ENCODE measurements around the gene SLC16A1. TPM values are rescaled to one million over a fixed set of nuclear protein-coding genes. Genes with fewer than 3 reads are reported as not detected.

SLC16A1 gene
- total and polyA plus RNA-seq, 2 donors = 19.4 to 28.6 TPM

DNA sequence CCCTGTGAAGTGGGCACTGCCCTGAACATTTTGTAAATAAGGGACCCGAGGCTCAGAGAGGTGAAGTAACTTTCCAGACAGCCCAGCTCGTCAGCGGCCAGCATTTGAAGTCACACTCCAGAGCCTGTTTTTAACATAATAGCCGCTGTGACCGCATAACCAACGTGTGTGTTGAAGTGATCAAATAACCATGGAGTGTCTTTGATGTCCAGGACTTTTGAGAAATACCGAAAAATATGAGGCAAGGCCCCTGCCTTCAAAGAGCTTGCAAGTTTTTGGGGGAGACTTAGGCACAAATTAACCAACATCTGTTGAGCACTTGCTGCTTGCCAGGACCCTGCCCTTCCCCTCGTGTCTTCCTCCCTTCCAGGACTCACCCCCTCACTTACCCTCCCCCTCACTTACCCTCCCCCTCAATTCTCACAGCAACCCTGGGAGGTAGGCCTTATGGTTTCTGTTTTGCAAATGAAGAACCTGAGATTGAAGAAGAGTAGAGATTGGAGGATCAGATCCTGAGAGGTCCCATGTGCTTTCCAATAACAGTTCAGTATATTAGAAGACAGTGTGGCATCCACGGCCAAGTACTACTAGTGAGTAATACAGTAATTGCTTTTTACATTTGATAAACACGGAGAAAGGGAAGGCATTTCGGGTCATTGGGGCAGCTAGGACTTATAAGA lies 1.3 kb upstream of the SLC16A1 start:
- peaks cover 0 to 4% of the 10 kb centered on the region in 2 donors for H3K9me3 ChIP-seq (ENCODE audit: control insufficient read depth in 2 of 2, insufficient read depth in 1 of 2, low read length in 1 of 2)
- WGBS = 53% methylated on average over 11 of the region's 11 CpGs
- H3K4me3 ChIP-seq (ENCODE audit: low read length in 2 of 2) = peak overlapping the region; percentile 86 to 94
- peak in 8 of 9 donors; percentile 33 to 75 (median 48) for DNase-seq (ENCODE audit: low read depth in 6 of 9, low spot score in 9 of 9)
- peak overlapping the region; percentile 3 to 82 for H3K27ac ChIP-seq (ENCODE audit: low read depth in 1 of 2, low read length in 1 of 2)
- no peaks in the 10 kb centered on the region for H3K27me3 ChIP-seq (ENCODE audit: control insufficient read depth in 2 of 2, insufficient read depth in 1 of 2, low read length in 1 of 2)
- H3K4me1 ChIP-seq (ENCODE audit: control insufficient read depth in 2 of 2, insufficient read depth in 2 of 2, low read length in 2 of 2) = peaks cover 5 to 14% of the 10 kb centered on the region in 2 donors
- no peaks in the 10 kb centered on the region for H3K36me3 ChIP-seq (ENCODE audit: control insufficient read depth in 2 of 2, insufficient read depth in 2 of 2, low read length in 1 of 2)

DNA sequence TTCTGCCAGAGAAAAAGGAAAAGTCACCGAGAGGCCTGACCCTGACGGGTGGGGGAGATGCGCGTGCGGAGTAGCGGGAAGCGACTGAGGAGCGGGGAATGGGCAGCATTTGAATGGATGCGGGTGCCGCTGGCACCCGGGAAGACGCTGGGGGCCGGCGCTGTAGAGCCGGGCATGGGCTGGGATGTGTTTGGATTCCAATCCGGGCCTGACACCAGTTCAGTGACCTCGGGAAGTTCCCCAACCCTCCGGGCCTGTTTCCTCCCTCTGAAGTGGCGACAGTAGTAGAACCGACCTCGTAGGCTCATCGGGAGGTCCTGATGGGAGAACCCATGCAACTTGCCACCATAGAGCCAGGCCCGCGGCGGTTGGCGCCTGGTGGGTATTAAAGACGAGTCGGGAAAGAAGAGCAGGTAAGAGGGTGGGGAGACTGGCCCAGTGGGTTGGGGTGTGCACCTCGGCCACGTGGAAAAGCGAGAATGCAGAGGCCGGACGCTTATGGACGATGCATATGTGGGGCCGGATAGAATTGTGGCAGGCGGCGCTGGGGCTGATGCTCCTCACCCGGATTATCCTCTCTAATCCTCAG lies 642 bp upstream of the SLC16A1 start:
- Histone ChIP-seq H3K36me3 (ENCODE audit: control insufficient read depth in 2 of 2, insufficient read depth in 2 of 2, low read length in 1 of 2) (no peaks in the 10 kb centered on the region), H3K27ac (ENCODE audit: low read depth in 1 of 2, low read length in 1 of 2) (peak overlapping the region; percentile 82 to 89), H3K4me3 (ENCODE audit: low read length in 2 of 2) (peak overlapping the region; percentile 86 to 94), H3K9me3 (ENCODE audit: control insufficient read depth in 2 of 2, insufficient read depth in 1 of 2, low read length in 1 of 2) (peaks cover 0 to 4% of the 10 kb centered on the region in 2 donors), H3K27me3 (ENCODE audit: control insufficient read depth in 2 of 2, insufficient read depth in 1 of 2, low read length in 1 of 2) (no peaks in the 10 kb centered on the region), H3K4me1 (ENCODE audit: control insufficient read depth in 2 of 2, insufficient read depth in 2 of 2, low read length in 2 of 2) (peaks cover 5 to 14% of the 10 kb centered on the region in 2 donors)
- WGBS = 7% methylated on average over 38 of the region's 38 CpGs
- peak in 1 of 9 donors; percentile 15 for DNase-seq (ENCODE audit: low read depth in 6 of 9, low spot score in 9 of 9)

- H3K4me3 ChIP-seq (ENCODE audit: low read length in 2 of 2) = peak overlapping the region; percentile 86 to 94
- peak in 6 of 9 donors; percentile 19 to 61 (median 34) for DNase-seq (ENCODE audit: low read depth in 6 of 9, low spot score in 9 of 9)
Measured at GRCh38 chr1:112954945-112955772, 837 bp downstream of the SLC16A1 start.

GRCh38 chr1:112954017-112954650 lies 1.9 kb downstream of the SLC16A1 start:
- Histone ChIP-seq H3K36me3 (ENCODE audit: control insufficient read depth in 2 of 2, insufficient read depth in 2 of 2, low read length in 1 of 2) (no peaks in the 10 kb centered on the region), H3K4me1 (ENCODE audit: control insufficient read depth in 2 of 2, insufficient read depth in 2 of 2, low read length in 2 of 2) (peaks cover 5 to 14% of the 10 kb centered on the region in 2 donors), H3K27ac (ENCODE audit: low read depth in 1 of 2, low read length in 1 of 2) (no peak overlapping the region), H3K4me3 (ENCODE audit: low read length in 2 of 2) (peak overlapping the region in 1 of 2 donors; percentile 94), H3K27me3 (ENCODE audit: control insufficient read depth in 2 of 2, insufficient read depth in 1 of 2, low read length in 1 of 2) (no peaks in the 10 kb centered on the region), H3K9me3 (ENCODE audit: control insufficient read depth in 2 of 2, insufficient read depth in 1 of 2, low read length in 1 of 2) (peaks cover 0 to 4% of the 10 kb centered on the region in 2 donors)
- 95% methylated on average over 4 of the region's 4 CpGs for WGBS
- DNase-seq (ENCODE audit: low read depth in 6 of 9, low spot score in 9 of 9) = peak in 1 of 9 donors; percentile 2

More at GRCh38 chr1:112954945-112955772, 837 bp downstream of the SLC16A1 start:
- Histone ChIP-seq H3K27ac (ENCODE audit: low read depth in 1 of 2, low read length in 1 of 2) (peak overlapping the region; percentile 76 to 80), H3K4me1 (ENCODE audit: control insufficient read depth in 2 of 2, insufficient read depth in 2 of 2, low read length in 2 of 2) (peaks cover 5 to 14% of the 10 kb centered on the region in 2 donors), H3K27me3 (ENCODE audit: control insufficient read depth in 2 of 2, insufficient read depth in 1 of 2, low read length in 1 of 2) (no peaks in the 10 kb centered on the region), H3K36me3 (ENCODE audit: control insufficient read depth in 2 of 2, insufficient read depth in 2 of 2, low read length in 1 of 2) (no peaks in the 10 kb centered on the region), H3K9me3 (ENCODE audit: control insufficient read depth in 2 of 2, insufficient read depth in 1 of 2, low read length in 1 of 2) (peaks cover 0 to 4% of the 10 kb centered on the region in 2 donors)
- WGBS = 4% methylated on average over 29 of the region's 29 CpGs

- WGBS = 97% methylated on average over 1 of the region's 1 CpG
- H3K4me1 ChIP-seq (ENCODE audit: control insufficient read depth in 2 of 2, insufficient read depth in 2 of 2, low read length in 2 of 2) = no peaks in the 10 kb centered on the region
- H3K4me3 ChIP-seq (ENCODE audit: low read length in 2 of 2) = no peak overlapping the region
- DNase-seq (ENCODE audit: low read depth in 6 of 9, low spot score in 9 of 9) = no peak
- H3K27ac ChIP-seq (ENCODE audit: low read depth in 1 of 2, low read length in 1 of 2) = no peak overlapping the region
- no peaks in the 10 kb centered on the region for H3K36me3 ChIP-seq (ENCODE audit: control insufficient read depth in 2 of 2, insufficient read depth in 2 of 2, low read length in 1 of 2)
- H3K27me3 ChIP-seq (ENCODE audit: control insufficient read depth in 2 of 2, insufficient read depth in 1 of 2, low read length in 1 of 2) = no peaks in the 10 kb centered on the region
- H3K9me3 ChIP-seq (ENCODE audit: control insufficient read depth in 2 of 2, insufficient read depth in 1 of 2, low read length in 1 of 2) = no peaks in the 10 kb centered on the region
Measured at GRCh38 chr1:112950426-112950825, 5.6 kb downstream of the SLC16A1 start.

GRCh38 chr1:112946683-112947082 lies 9.3 kb downstream of the SLC16A1 start:
- Histone ChIP-seq H3K27ac (ENCODE audit: low read depth in 1 of 2, low read length in 1 of 2) (no peak overlapping the region), H3K9me3 (ENCODE audit: control insufficient read depth in 2 of 2, insufficient read depth in 1 of 2, low read length in 1 of 2) (no peaks in the 10 kb centered on the region), H3K4me3 (ENCODE audit: low read length in 2 of 2) (no peak overlapping the region), H3K27me3 (ENCODE audit: control insufficient read depth in 2 of 2, insufficient read depth in 1 of 2, low read length in 1 of 2) (no peaks in the 10 kb centered on the region), H3K36me3 (ENCODE audit: control insufficient read depth in 2 of 2, insufficient read depth in 2 of 2, low read length in 1 of 2) (no peaks in the 10 kb centered on the region), H3K4me1 (ENCODE audit: control insufficient read depth in 2 of 2, insufficient read depth in 2 of 2, low read length in 2 of 2) (no peaks in the 10 kb centered on the region)
- no peak for DNase-seq (ENCODE audit: low read depth in 6 of 9, low spot score in 9 of 9)
- WGBS = 95% methylated on average over 3 of the region's 3 CpGs

- Histone ChIP-seq H3K27ac (ENCODE audit: low read depth in 1 of 2, low read length in 1 of 2) (no peak overlapping the region), H3K9me3 (ENCODE audit: control insufficient read depth in 2 of 2, insufficient read depth in 1 of 2, low read length in 1 of 2) (no peaks in the 10 kb centered on the region), H3K36me3 (ENCODE audit: control insufficient read depth in 2 of 2, insufficient read depth in 2 of 2, low read length in 1 of 2) (no peaks in the 10 kb centered on the region), H3K4me3 (ENCODE audit: low read length in 2 of 2) (no peak overlapping the region), H3K4me1 (ENCODE audit: control insufficient read depth in 2 of 2, insufficient read depth in 2 of 2, low read length in 2 of 2) (no peaks in the 10 kb centered on the region), H3K27me3 (ENCODE audit: control insufficient read depth in 2 of 2, insufficient read depth in 1 of 2, low read length in 1 of 2) (no peaks in the 10 kb centered on the region)
- 93% methylated on average over 3 of the region's 3 CpGs for WGBS
- DNase-seq (ENCODE audit: low read depth in 6 of 9, low spot score in 9 of 9) = no peak
Measured at GRCh38 chr1:112939810-112940209, 16.2 kb downstream of the SLC16A1 start.

- H3K27me3 ChIP-seq (ENCODE audit: control insufficient read depth in 2 of 2, insufficient read depth in 1 of 2, low read length in 1 of 2) = no peaks in the 10 kb centered on the region
- no peaks in the 10 kb centered on the region for H3K36me3 ChIP-seq (ENCODE audit: control insufficient read depth in 2 of 2, insufficient read depth in 2 of 2, low read length in 1 of 2)
- H3K4me3 ChIP-seq (ENCODE audit: low read length in 2 of 2) = no peak overlapping the region
- no peak for DNase-seq (ENCODE audit: low read depth in 6 of 9, low spot score in 9 of 9)
- H3K4me1 ChIP-seq (ENCODE audit: control insufficient read depth in 2 of 2, insufficient read depth in 2 of 2, low read length in 2 of 2) = no peaks in the 10 kb centered on the region
- no peak overlapping the region for H3K27ac ChIP-seq (ENCODE audit: low read depth in 1 of 2, low read length in 1 of 2)
- WGBS = 79% methylated on average over 3 of the region's 3 CpGs
- H3K9me3 ChIP-seq (ENCODE audit: control insufficient read depth in 2 of 2, insufficient read depth in 1 of 2, low read length in 1 of 2) = no peaks in the 10 kb centered on the region
Measured at GRCh38 chr1:112938210-112938609, 17.8 kb downstream of the SLC16A1 start.

All from thymus (tissue), 11 donors.